ENCODE measurements around the gene ELOVL2. TPM values are rescaled to one million over a fixed set of nuclear protein-coding genes. Genes with fewer than 3 reads are reported as not detected.

The ELOVL2 gene
- total RNA-seq, 2 experiments from 2014 or later = not detected

GRCh38 chr6:10963113-10963512 lies 81.0 kb downstream of the ELOVL2 start:
- Mint-ChIP-seq H3K4me3 (no peak overlapping the region), H3K27ac (no peak overlapping the region), H3K36me3 (ENCODE audit: low read depth) (no peaks in the 10 kb centered on the region), H3K27me3 (peaks cover 31% of the 10 kb centered on the region), H3K9me3 (peaks cover 12% of the 10 kb centered on the region), H3K4me1 (ENCODE audit: low read depth) (no peaks in the 10 kb centered on the region)
- H3K9me3 ChIP-seq (ENCODE audit: control insufficient read depth in 1 of 2, insufficient read depth in 1 of 2, low read length in 2 of 2) = peaks cover 5 to 14% of the 10 kb centered on the region in 2 experiments
- ATAC-seq (ENCODE audit: poor library complexity) = no peak
- DNase-seq = no peak
- H3K27ac ChIP-seq (ENCODE audit: low read depth in 1 of 2, low read length in 2 of 2) = no peak overlapping the region
- TF ChIP-seq CTCF (IDR thresholded peaks at IDR 0.05) = no peak
- no peak overlapping the region for H3K4me3 ChIP-seq (ENCODE audit: low read length)
- intact Hi-C loops (cut with DNase I, micrococcal nuclease) = no loop called here
- ChIA-PET CTCF (no interaction called here), POLR2A (no interaction called here)
- H3K36me3 ChIP-seq (ENCODE audit: insufficient read depth, low read length) = no peaks in the 10 kb centered on the region
- H3K27me3 ChIP-seq (ENCODE audit: control insufficient read depth in 1 of 2, insufficient read depth in 2 of 2, low read length in 2 of 2) = no peaks in the 10 kb centered on the region
- H3K4me1 ChIP-seq (ENCODE audit: insufficient read depth, low read length) = no peaks in the 10 kb centered on the region

- Mint-ChIP-seq H3K4me3 (no peak overlapping the region), H3K9me3 (peaks cover 7% of the 10 kb centered on the region), H3K27me3 (peaks cover 26% of the 10 kb centered on the region), H3K36me3 (ENCODE audit: low read depth) (no peaks in the 10 kb centered on the region), H3K4me1 (ENCODE audit: low read depth) (no peaks in the 10 kb centered on the region), H3K27ac (no peak overlapping the region)
- POLR2A ChIA-PET = no interaction called here
- CTCF ChIA-PET = no interaction called here
- ATAC-seq (ENCODE audit: poor library complexity) (no peak), DNase-seq (no peak)
- H3K4me1 ChIP-seq (ENCODE audit: insufficient read depth, low read length) = no peaks in the 10 kb centered on the region
- H3K4me3 ChIP-seq (ENCODE audit: low read length) = no peak overlapping the region
- TF ChIP-seq CTCF (IDR thresholded peaks at IDR 0.05) = no peak
- no peak overlapping the region for H3K27ac ChIP-seq (ENCODE audit: low read depth in 1 of 2, low read length in 2 of 2)
- H3K36me3 ChIP-seq (ENCODE audit: insufficient read depth, low read length) = no peaks in the 10 kb centered on the region
- no peaks in the 10 kb centered on the region for H3K27me3 ChIP-seq (ENCODE audit: control insufficient read depth in 1 of 2, insufficient read depth in 2 of 2, low read length in 2 of 2)
- intact Hi-C loops (cut with DNase I, micrococcal nuclease) = no loop called here
- H3K9me3 ChIP-seq (ENCODE audit: control insufficient read depth in 1 of 2, insufficient read depth in 1 of 2, low read length in 2 of 2) = peaks cover 5 to 11% of the 10 kb centered on the region in 2 experiments
Measured at GRCh38 chr6:10962673-10963072, 81.4 kb downstream of the ELOVL2 start.

- Histone ChIP-seq H3K27me3 (ENCODE audit: control insufficient read depth in 1 of 2, insufficient read depth in 2 of 2, low read length in 2 of 2) (no peaks in the 10 kb centered on the region), H3K9me3 (ENCODE audit: control insufficient read depth in 1 of 2, insufficient read depth in 1 of 2, low read length in 2 of 2) (peaks cover 5 to 8% of the 10 kb centered on the region in 2 experiments), H3K4me3 (ENCODE audit: low read length) (no peak overlapping the region), H3K27ac (ENCODE audit: low read depth in 1 of 2, low read length in 2 of 2) (no peak overlapping the region), H3K36me3 (ENCODE audit: insufficient read depth, low read length) (no peaks in the 10 kb centered on the region), H3K4me1 (ENCODE audit: insufficient read depth, low read length) (no peaks in the 10 kb centered on the region)
- Mint-ChIP-seq H3K9me3 (peaks cover 7% of the 10 kb centered on the region), H3K4me3 (no peak overlapping the region), H3K36me3 (ENCODE audit: low read depth) (no peaks in the 10 kb centered on the region), H3K4me1 (ENCODE audit: low read depth) (no peaks in the 10 kb centered on the region), H3K27me3 (peaks cover 26% of the 10 kb centered on the region), H3K27ac (no peak overlapping the region)
- POLR2A ChIA-PET = no interaction called here
- TF ChIP-seq CTCF (IDR thresholded peaks at IDR 0.05) = no peak
- CTCF ChIA-PET = no interaction called here
- intact Hi-C loops (cut with DNase I, micrococcal nuclease) = no loop called here
- DNase-seq (no peak), ATAC-seq (ENCODE audit: poor library complexity) (no peak)
Measured at GRCh38 chr6:10961837-10962236, 82.3 kb downstream of the ELOVL2 start.

Data from CD4-positive, alpha-beta T cell (primary cell).